Activated T-helper 2 cell treated with anti-CD3 and anti-CD28 coated beads, Interferon-gamma antibody, Interleukin-2, Interleukin-4, amounts not matched to agents 10 μg/mL and 5 μg/mL and 100 μg/mL, durations not matched to agents 14 hours and 24 hours and 36 hours (primary cell): ENCODE data around the gene NRGN. TPM values are rescaled to one million over a fixed set of nuclear protein-coding genes. Genes with fewer than 3 reads are reported as not detected.

Experiments
- DNase-seq: peaks from one replicate; pipeline ENCODE4 v3.0.0; 2021; ENCODE audit warnings: low spot score
- H3K27ac Mint-ChIP-seq: one replicate; pipeline ENCODE4 v1.8.0; 2021; ENCODE audit warnings: mixed read lengths
- H3K27me3 Mint-ChIP-seq: one replicate; pipeline ENCODE4 v1.8.0; 2021; ENCODE audit warnings: low read depth, mixed read lengths
- H3K36me3 Mint-ChIP-seq: one replicate; pipeline ENCODE4 v1.8.0; 2021; ENCODE audit warnings: low read depth, mixed read lengths
- H3K4me1 Mint-ChIP-seq: one replicate; pipeline ENCODE4 v1.8.0; 2021; ENCODE audit warnings: low read depth, mixed read lengths
- H3K4me3 Mint-ChIP-seq: one replicate; pipeline ENCODE4 v1.8.0; 2021; ENCODE audit warnings: low read depth, mild to moderate bottlenecking, moderate library complexity, mixed read lengths
- H3K9me3 Mint-ChIP-seq: one replicate; pipeline ENCODE4 v1.8.0; 2021; ENCODE audit warnings: mixed read lengths
- intact Hi-C: fragments of 100-400 bp; cut with micrococcal nuclease; formaldehyde crosslinking; loops from one replicate; pipeline ENCODE4 v1.15.1; 2023
- total RNA-seq: library from RNA; stranded (reverse); gene quantifications from 2 replicates; pipeline ENCODE4 v1.2.3, GENCODE V29; 2022

The NRGN gene
- total RNA-seq, 1 donor from 2014 or later = 5.0 TPM

DNA sequence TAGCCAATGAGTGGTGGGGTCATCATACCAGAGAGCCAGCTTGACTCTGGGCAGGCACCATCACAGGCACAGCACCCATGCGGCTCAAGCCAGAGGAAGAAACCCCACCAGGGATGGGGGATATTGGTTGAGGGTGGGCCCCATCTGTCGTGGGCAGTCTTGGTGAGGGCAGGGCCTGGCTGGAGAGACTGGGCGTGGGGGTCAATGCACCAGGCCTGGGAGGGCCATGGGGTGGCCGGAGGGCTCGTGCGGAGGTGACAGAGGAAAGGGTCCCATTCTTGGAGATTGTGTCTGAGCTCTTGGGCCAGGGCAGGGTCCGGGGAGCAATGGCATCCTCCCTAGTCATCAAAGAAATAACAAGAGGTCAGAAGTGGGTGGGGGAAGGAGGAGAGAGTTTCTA lies 13.9 kb downstream of the NRGN start:
- no peak for DNase-seq
- no peak overlapping the region for H3K4me3 Mint-ChIP-seq
- no peak overlapping the region for H3K27ac Mint-ChIP-seq
- H3K9me3 Mint-ChIP-seq = no peaks in the 10 kb centered on the region
- intact Hi-C loops = no loop called here
- H3K27me3 Mint-ChIP-seq = peaks cover 31% of the 10 kb centered on the region
- H3K36me3 Mint-ChIP-seq = no peaks in the 10 kb centered on the region
- H3K4me1 Mint-ChIP-seq = peaks cover 14% of the 10 kb centered on the region

DNA sequence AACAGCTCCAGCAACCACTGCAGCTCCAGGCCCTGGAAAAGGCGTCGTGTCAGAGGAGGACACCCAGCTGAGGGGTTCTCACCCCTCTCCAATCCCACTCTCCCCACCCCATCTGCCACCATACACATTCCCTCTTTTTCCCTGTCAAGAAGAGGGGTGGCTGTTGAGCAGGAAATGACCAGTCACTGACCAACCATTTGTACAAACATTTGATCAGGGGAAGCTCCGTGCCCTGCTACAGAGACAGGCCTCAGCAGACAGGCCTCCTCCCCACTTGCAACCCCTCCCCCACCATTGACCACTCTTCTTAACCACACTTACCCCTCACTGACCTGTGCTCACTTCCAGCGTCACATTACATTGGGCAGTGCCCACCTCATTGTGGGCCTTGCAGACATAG lies 14.6 kb downstream of the NRGN start:
- intact Hi-C loops = no loop called here
- H3K36me3 Mint-ChIP-seq = no peaks in the 10 kb centered on the region

DNA sequence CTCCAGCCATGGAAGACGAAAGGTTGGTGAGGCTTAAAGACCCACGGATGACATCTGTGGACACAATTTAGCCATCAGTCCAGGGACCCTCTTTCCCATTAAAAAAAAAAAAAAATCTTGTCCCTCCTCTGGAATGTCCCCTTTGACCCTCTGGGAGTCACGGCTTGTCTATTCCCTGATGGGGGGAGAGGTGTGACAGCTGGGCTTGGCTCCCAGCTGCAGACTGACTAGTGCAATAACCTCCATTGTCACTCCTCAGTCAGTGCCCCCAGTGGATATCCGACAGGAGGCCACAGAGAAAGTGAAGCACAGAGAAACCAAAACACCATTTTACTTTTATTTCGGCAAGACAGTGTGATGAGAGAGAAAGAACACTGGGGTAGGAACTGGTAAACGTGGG lies 15.0 kb downstream of the NRGN start:
- intact Hi-C loops = no loop called here
- Mint-ChIP-seq H3K27ac (no peak overlapping the region), H3K9me3 (no peaks in the 10 kb centered on the region), H3K4me3 (no peak overlapping the region), H3K4me1 (peaks cover 13% of the 10 kb centered on the region), H3K27me3 (peaks cover 36% of the 10 kb centered on the region), H3K36me3 (no peaks in the 10 kb centered on the region)
- DNase-seq = no peak

More for the DNA sequence above, 14.6 kb downstream of the NRGN start:
- DNase-seq = no peak
- Mint-ChIP-seq H3K4me3 (no peak overlapping the region), H3K9me3 (no peaks in the 10 kb centered on the region), H3K4me1 (peaks cover 14% of the 10 kb centered on the region), H3K27ac (no peak overlapping the region), H3K27me3 (peaks cover 35% of the 10 kb centered on the region)

DNA sequence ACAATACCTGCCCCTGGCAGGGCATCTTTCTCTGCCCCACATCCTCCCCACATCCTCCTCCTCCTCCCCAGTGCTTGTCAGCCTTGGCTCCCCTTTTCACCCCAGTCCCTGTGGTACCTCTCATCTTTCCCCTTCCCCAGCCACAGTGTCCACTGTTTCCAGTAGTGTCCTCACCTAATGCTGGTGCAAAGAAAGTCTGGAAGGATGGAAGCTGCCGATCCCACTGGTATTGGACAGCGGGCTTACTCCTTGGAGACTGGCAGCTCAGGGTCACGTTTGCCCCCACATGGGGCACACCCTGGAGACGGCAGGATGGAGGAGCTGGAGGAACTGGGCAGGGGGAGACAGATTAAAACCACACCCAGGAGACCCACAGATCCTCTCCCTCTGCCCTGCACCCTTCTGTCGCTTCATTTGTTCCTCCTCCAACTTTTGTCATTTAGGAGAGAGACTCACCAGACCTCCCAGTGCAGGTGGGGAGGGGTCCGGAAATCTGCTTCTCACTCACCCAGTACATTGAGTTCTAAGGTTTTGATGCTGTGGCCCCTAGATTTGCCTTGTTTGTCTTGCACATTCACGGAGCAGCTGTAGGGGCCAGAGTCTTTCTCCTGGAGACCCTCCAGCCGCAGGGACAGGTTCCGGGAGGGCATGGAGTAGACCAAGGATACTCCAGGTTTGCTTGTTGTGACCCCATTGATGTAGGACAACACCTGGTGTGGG lies 16.5 kb downstream of the NRGN start:
- no peak overlapping the region for H3K4me3 Mint-ChIP-seq
- peaks cover 11% of the 10 kb centered on the region for H3K4me1 Mint-ChIP-seq
- no peaks in the 10 kb centered on the region for H3K9me3 Mint-ChIP-seq
- no peak overlapping the region for H3K27ac Mint-ChIP-seq
- no peak for DNase-seq
- H3K27me3 Mint-ChIP-seq = peaks cover 49% of the 10 kb centered on the region
- no peaks in the 10 kb centered on the region for H3K36me3 Mint-ChIP-seq
- intact Hi-C loops = no loop called here

DNA sequence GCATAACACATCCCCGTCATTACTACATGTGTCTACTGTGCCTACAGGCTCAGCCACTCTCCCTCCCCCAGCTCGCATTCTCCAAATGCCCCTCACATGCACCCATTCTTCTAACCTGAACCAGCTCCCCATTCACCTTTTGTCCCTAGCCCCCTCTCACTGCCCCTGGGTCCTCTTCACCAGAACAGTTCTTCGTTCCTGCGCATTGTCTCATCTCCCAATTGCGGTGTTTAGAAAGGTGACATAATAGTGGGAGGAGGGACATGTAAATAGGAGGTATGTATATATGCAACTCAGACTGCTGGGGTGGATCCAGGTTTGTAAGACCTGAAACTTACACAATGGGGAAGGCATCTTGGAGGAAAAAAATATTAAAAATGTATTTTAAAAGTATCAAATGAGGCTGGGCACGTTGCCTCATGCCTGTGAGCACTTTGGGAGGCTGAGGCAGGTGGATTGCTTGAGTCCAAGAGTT lies 17.0 kb downstream of the NRGN start:
- peaks cover 13% of the 10 kb centered on the region for H3K4me1 Mint-ChIP-seq
- H3K4me3 Mint-ChIP-seq = no peak overlapping the region
- H3K27me3 Mint-ChIP-seq = peaks cover 55% of the 10 kb centered on the region
- no peaks in the 10 kb centered on the region for H3K9me3 Mint-ChIP-seq
- no peak overlapping the region for H3K27ac Mint-ChIP-seq
- H3K36me3 Mint-ChIP-seq = no peaks in the 10 kb centered on the region
- intact Hi-C loops = no loop called here
- DNase-seq = no peak

DNA sequence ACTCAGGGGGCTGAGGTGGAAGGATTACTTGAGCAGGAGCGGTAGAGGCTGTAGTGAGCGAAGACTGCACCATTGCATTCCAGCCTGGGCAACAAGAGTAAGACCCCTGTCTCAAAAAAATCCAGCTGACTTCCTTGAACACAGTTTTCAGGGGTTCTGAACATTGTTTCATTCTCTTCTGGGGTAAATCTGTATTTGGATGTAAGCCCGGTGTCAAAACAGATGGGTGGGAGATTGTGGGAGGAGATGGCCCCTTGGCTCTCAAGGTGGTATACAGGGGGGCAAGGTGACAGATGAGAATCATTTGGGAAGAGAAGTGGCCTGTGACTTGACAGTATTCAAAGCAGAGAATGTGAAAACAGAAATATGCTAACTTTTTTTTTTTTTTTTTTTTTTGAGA lies 17.6 kb downstream of the NRGN start:
- Mint-ChIP-seq H3K36me3 (no peaks in the 10 kb centered on the region), H3K27ac (no peak overlapping the region), H3K27me3 (peaks cover 57% of the 10 kb centered on the region), H3K4me3 (no peak overlapping the region), H3K9me3 (no peaks in the 10 kb centered on the region), H3K4me1 (peaks cover 13% of the 10 kb centered on the region)
- intact Hi-C loops = no loop called here
- no peak for DNase-seq

DNA sequence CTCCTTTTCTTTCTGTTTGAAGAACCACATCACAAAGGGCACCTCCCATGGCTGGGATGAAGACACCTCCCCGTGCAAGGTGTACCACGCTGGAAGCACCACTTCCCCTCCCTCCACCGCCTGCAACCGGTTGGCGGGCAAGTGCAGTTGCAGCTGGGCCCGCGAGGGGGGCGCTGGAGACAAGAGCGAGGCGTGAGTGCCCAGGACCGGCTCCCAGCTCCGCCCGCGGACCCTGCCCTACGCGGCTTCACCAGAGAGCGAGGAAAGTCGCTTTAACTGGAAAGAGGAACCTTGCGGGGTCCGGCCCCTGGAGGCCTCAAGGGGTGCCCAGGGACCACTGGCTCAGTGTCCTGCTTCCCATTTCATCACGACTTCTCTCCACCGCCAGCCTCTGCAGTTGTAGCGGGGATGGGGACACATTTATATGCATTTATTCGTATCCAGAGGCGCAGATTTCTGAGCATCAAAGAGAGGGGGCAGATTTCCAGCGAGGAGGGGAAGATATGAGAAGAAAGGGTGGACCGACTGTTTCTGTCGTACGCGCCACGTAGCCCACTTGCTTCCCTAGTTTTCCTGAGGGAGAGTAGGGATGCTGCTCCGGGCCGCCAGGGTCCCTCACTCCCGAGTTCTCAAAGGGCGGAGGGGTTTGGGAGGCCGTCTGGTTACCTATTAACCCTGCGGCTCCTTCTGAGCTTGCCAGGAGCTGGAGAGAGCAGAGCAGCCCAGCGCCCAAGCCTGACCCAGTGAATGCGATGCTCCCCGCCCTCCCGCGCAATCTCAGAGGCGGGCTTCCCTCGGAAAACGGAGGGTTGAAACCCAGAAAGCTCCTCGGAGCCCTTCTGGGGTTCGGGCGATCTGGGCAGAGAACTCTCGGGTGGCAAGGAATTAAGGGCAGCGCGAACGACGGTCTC lies 18.9 kb downstream of the NRGN start:
- H3K4me3 Mint-ChIP-seq = peak overlapping the region; percentile 62
- H3K36me3 Mint-ChIP-seq = no peaks in the 10 kb centered on the region
- H3K27ac Mint-ChIP-seq = no peak overlapping the region
- DNase-seq = peak; percentile 64
- H3K4me1 Mint-ChIP-seq = peaks cover 16% of the 10 kb centered on the region
- no peaks in the 10 kb centered on the region for H3K9me3 Mint-ChIP-seq
- intact Hi-C loops = loop anchor here (1.0 to 2.0 kb wide), 2 partner anchors 11 to 108 kb away; no protein-coding TSS in a partner anchor
- peaks cover 59% of the 10 kb centered on the region for H3K27me3 Mint-ChIP-seq

DNA sequence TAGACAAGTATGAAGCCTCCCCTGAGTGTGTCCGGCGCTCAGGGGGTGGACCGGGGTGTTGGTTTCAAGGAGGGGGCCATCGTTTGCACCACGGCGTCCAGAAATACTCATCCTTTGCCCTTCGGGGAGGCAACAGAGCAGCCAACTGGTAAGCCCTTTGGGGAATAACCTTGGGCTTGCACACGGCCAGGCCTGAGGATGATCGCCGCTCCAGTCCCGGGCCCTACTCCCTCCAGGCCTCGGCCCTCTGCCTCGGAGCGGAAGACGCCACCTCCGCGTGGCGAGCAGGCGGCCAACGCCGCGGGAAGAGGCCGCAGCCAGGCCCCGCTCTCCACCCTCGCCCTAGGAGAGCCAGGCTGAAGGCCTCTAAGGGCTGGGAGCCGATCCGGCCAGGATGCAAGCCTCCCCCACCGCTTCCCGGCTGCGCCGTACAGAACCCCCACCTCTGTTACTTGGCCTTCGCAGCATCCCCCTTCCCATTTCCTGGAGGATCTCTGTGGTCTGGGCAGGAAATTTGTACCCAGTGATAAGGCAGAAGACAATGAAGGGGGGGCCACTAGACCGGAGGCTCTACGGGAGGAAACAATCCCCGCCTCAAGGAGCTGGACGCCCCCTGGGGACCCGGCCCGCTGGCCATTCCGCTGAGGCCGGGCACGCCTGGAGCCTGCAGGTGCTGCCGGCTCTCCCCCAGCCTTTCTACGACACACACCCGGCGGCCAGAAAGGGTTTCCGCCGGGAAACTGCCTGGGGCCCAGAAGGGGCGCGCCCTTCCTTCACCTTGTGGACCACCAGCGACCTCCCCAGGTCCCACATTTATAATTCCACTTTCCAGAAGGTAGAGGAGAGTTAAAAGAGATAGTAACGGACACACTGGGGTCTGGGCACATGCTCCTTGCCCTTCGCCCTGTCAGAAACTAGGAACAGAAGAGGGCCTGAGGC lies 19.8 kb downstream of the NRGN start:
- Mint-ChIP-seq H3K27me3 (peaks cover 59% of the 10 kb centered on the region), H3K4me1 (peaks cover 17% of the 10 kb centered on the region), H3K9me3 (no peaks in the 10 kb centered on the region), H3K36me3 (no peaks in the 10 kb centered on the region), H3K4me3 (no peak overlapping the region), H3K27ac (no peak overlapping the region)
- intact Hi-C loops = loop anchor here (2.0 kb wide), 1 partner anchor 107 kb away; no protein-coding TSS in a partner anchor
- no peak for DNase-seq

DNA sequence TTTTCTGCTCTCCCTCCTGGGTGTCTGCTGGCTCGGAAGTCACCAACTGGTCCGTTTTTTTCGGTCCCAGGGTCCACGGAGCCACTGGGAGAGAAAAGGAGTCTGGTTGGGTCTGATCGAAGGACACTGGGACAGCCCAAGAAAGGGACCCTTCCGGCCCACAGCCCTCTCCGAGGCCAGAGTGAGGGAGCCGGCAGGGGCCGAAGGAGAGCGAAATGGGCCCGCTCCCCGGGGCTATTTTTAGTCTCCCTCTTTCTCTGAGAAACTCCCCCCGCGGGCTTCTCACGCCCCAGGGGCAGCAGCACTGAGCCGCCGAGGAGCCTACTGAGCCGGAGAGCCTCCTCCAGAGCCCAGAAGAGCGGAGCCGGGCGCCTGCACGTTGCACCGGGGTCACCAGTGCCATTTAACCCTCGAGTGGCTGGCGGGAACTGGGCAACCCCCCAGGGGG lies 20.5 kb downstream of the NRGN start:
- Mint-ChIP-seq H3K4me1 (peaks cover 17% of the 10 kb centered on the region), H3K27me3 (peaks cover 55% of the 10 kb centered on the region), H3K36me3 (no peaks in the 10 kb centered on the region), H3K9me3 (no peaks in the 10 kb centered on the region), H3K4me3 (no peak overlapping the region), H3K27ac (no peak overlapping the region)
- DNase-seq = no peak
- intact Hi-C loops = no loop called here

DNA sequence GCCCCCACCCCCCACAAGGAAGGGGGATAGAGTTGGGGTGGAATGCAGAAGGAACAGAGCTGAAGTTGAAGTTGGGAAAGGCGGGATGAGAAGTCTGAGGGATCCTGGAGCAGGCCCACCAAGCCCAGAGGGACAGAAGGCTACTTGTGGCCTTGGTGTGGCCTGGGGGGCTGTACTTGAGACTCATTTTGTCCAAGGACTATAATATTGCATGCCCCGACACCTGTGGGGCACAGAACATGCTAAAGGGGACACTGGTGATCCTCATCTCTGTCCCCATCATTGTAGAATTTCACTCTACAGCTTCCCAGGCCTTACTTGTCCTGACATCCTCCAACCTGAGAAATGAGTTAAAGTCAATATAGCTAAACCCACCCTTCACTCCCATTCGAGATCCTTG lies 21.1 kb downstream of the NRGN start:
- no peaks in the 10 kb centered on the region for H3K9me3 Mint-ChIP-seq
- no peak overlapping the region for H3K27ac Mint-ChIP-seq
- peak overlapping the region; percentile 37 for H3K4me3 Mint-ChIP-seq
- intact Hi-C loops = no loop called here
- DNase-seq = no peak
- H3K27me3 Mint-ChIP-seq = peaks cover 55% of the 10 kb centered on the region
- no peaks in the 10 kb centered on the region for H3K36me3 Mint-ChIP-seq
- peaks cover 17% of the 10 kb centered on the region for H3K4me1 Mint-ChIP-seq

DNA sequence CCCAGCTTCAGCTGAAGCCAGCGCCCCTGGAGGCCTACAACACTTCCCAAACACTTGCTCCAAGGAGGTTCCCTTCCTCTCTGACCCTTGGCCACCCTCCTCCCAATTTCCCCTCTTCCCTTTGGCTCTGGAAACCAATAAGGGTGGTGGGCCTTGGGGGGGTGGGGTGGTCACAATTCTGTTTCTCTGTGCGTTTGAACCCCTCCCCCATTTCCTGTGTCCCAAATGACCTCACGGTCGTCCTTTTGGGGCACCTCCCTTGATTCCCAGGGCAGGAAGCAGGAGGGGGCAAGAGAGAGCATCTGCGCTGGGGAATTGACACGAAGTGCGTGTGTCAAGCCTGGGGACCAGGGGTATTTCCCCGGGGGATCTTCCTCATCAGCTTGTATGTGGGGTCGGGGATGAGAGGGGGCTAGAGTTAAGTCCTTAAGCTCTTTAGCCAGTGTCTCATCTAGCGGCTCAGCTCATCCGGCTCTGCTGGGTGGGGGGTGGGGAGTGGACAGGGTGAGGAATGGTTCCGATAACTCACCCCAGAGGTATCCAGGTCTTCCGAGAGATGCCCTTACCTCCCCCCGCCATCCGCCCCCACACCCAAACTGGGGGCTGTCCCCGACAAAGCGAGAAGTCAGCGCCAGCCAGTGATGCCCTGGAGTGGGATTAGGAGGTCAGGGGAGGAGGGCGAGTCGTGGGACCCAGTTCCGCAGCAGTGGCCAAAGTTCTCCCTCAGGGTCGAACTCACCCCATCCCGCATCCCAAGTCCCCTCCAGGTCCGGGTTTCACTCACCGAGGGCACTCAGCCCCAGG lies 21.8 kb downstream of the NRGN start:
- Mint-ChIP-seq H3K4me1 (peaks cover 17% of the 10 kb centered on the region), H3K9me3 (no peaks in the 10 kb centered on the region), H3K36me3 (peaks cover 4% of the 10 kb centered on the region), H3K27ac (no peak overlapping the region), H3K27me3 (peaks cover 49% of the 10 kb centered on the region), H3K4me3 (peak overlapping the region; percentile 49)
- DNase-seq = no peak
- intact Hi-C loops = loop anchor here (2.0 kb wide), 4 partner anchors 15 to 75 kb away; partner anchors contain the start of gene MSANTD2
